NB4 (cell line): ENCODE results near the gene EN2.

Experiments
- MYC ChIP-seq: IDR thresholded peaks from 2 replicates; pipeline ENCODE4 v1.6.1; 2011; ENCODE audit warnings: low read depth, low read length
- POLR2A ChIP-seq: IDR thresholded peaks from 2 replicates; pipeline ENCODE4 v1.6.1; 2011; ENCODE audit warnings: mild to moderate bottlenecking; ENCODE audit not compliant: insufficient read length; ENCODE audit errors: extremely low read depth
- TF ChIP-seq, protein P1 (sequence below): IDR thresholded peaks from one replicate; pipeline ENCODE4 v1.5.1; 2012; ENCODE audit warnings: low read depth, low read length

GRCh38 chr7:155490697-155491628 is 33.0 kb downstream of the EN2 start:
- TF ChIP-seq, protein P1, sequence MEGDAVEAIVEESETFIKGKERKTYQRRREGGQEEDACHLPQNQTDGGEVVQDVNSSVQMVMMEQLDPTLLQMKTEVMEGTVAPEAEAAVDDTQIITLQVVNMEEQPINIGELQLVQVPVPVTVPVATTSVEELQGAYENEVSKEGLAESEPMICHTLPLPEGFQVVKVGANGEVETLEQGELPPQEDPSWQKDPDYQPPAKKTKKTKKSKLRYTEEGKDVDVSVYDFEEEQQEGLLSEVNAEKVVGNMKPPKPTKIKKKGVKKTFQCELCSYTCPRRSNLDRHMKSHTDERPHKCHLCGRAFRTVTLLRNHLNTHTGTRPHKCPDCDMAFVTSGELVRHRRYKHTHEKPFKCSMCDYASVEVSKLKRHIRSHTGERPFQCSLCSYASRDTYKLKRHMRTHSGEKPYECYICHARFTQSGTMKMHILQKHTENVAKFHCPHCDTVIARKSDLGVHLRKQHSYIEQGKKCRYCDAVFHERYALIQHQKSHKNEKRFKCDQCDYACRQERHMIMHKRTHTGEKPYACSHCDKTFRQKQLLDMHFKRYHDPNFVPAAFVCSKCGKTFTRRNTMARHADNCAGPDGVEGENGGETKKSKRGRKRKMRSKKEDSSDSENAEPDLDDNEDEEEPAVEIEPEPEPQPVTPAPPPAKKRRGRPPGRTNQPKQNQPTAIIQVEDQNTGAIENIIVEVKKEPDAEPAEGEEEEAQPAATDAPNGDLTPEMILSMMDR: no peak
- TF ChIP-seq MYC: no peak
- no peak for TF ChIP-seq POLR2A
